GM10248 (cell line): ENCODE measurements around the gene PACRG.

ENCODE experiments used
- CTCF ChIA-PET: fragments of 300-600 bp; sonication (Branson Sonifier 250); formaldehyde crosslinking; extraction: SDS; loops from one replicate; lab custom pipeline; 2021; ENCODE audit warnings: antibody characterized with exemption; lab: Yijun Ruan, JAX
- POLR2A ChIA-PET: fragments of 350-650 bp; sonication (Branson Sonifier 250); formaldehyde crosslinking; extraction: SDS; loops from one replicate; lab custom pipeline; 2020; ENCODE audit warnings: antibody characterized with exemption; lab: Yijun Ruan, JAX
- DNase-seq: peaks from one replicate; pipeline ENCODE4 v3.0.0; 2012; ENCODE audit errors: extremely low spot score
- TF ChIP-seq, protein P1 (sequence below): IDR thresholded peaks from 2 replicates; pipeline ENCODE4 v1.5.1; 2012; ENCODE audit warnings: mild to moderate bottlenecking, low read depth; ENCODE audit errors: extremely low read depth, missing control alignments, control extremely low read depth

PACRG gene

DNA sequence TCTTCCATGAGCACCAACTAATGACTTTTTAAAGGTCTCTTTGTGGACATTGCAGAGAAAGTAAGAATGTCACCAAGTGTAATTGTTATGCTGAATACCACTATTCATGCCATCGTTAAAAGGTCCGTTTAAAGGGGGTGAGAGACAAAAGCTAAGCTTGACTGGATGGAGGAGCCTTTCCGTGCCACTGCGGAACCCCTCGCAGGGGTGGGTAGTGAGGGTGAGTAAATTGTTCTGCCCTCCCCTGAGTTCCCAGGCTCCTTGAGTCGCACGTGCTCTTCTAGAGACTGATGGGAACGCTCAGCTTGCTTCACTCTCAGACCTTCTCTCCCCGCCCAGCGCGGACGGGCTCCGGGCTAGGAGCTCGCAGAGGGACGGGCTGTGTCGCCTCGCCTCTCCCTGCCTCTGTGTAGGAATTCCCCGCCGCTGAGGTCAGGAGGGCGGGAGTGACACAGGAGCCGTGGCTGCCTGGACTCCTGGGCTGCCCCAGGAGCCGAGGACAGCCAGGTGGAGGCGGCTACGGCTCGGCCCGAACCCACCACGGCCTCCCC, 371.9 kb downstream of the PACRG start:
- no peak for DNase-seq
- ChIA-PET CTCF (no interaction called here), POLR2A (no interaction called here)
- TF ChIP-seq, protein P1, sequence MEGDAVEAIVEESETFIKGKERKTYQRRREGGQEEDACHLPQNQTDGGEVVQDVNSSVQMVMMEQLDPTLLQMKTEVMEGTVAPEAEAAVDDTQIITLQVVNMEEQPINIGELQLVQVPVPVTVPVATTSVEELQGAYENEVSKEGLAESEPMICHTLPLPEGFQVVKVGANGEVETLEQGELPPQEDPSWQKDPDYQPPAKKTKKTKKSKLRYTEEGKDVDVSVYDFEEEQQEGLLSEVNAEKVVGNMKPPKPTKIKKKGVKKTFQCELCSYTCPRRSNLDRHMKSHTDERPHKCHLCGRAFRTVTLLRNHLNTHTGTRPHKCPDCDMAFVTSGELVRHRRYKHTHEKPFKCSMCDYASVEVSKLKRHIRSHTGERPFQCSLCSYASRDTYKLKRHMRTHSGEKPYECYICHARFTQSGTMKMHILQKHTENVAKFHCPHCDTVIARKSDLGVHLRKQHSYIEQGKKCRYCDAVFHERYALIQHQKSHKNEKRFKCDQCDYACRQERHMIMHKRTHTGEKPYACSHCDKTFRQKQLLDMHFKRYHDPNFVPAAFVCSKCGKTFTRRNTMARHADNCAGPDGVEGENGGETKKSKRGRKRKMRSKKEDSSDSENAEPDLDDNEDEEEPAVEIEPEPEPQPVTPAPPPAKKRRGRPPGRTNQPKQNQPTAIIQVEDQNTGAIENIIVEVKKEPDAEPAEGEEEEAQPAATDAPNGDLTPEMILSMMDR = no peak

DNA sequence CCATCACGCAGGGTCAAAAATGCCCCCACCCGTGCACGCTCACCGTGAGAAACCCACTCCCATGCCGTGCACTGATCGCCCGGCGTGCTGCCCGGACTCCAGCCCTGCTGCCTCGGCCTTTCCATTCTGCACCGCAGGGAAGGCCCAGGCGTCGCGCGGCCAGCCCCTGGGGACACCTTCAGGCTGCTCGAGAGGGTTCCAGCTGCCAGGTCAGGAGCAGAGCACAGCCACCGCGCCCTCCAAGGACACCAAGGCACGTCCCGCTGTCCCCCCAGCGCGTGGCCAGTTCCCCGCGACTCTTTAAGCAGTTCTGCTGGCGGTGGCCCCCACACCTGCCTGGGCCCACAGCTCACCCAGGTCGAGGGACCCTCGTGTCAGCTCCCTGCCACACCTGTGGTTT, 372.5 kb downstream of the PACRG start:
- DNase-seq = no peak
- TF ChIP-seq, protein P1 = no peak
- ChIA-PET POLR2A (no interaction called here), CTCF (no interaction called here)

DNA sequence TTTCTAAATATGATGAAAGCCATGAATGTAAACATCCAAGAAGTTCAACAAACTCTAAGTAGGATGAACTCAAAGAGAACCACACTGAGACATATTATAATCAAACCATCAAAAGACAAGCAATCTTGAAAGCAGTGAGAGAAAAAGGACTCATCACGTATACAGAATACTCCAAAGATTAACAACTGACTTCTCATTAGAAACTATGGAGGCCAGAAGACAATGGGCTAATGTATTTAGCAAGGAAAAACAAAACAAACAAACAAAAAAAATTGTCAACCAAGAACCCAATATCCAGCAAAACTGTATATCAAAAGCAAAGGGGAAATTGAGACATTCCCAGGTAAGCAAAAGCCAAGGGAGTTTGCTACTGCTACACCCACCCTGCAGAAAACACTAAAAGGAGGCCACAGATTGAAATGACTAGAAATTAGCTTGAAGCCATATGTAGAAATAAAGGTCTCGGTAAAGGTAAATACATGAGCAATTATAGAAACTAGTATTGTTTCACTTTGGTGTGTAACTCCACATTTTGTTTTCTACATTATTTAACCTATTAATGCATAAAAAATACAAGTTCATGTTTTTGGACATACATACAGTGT, 385.7 kb downstream of the PACRG start:
- no peak for DNase-seq
- TF ChIP-seq, protein P1 = no peak
- ChIA-PET CTCF (no interaction called here), POLR2A (no interaction called here)

DNA sequence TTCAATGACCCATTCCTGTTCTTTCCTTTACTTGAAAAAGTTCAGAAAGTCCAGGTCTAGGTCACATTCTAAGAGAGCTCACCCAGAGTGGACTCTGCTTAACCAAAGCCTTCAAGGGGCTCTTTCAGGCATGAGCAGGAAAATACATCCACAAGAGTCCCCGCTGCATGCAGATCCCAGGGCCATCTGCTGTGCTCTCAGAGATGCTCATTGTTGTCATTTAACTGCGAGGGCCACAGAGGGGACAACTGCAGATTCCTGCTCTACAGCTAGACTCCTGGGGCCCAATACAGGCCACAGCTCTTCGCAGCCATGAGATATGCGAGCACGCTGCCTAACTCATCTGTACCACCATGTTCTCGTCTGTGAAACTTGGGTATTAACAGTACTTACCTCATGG, 391.2 kb downstream of the PACRG start:
- ChIA-PET CTCF (interaction anchor here (1.4 kb wide), 1 partner anchor 10 kb away, joined by 3 read pairs; no protein-coding TSS in a partner anchor), POLR2A (no interaction called here)
- no peak for DNase-seq
- TF ChIP-seq, protein P1 = no peak

DNA sequence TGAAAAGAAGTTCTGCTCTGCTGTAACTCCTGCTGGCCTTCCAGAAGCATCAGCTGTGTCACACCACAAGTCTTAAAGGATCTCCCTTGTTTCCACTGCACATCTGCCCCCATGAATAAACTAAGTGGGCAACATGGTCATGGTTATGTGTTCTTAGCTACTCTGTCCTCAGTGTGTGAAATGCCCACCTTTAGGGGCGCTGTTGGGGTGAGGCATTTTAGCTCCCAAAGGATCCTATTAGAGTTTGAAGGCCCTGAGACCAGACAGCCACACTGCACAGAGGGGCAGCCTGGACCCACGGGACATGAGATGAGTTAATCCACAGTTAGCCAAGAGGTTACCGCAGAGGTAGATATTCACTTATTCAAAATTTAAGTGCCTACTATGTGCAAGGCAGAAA, 392.4 kb downstream of the PACRG start:
- CTCF ChIA-PET = interaction anchor here (1.0 to 1.4 kb wide), 2 partner anchors 9 kb away, joined by 3 to 4 read pairs; no protein-coding TSS in a partner anchor
- DNase-seq = no peak
- TF ChIP-seq, protein P1 = no peak
- POLR2A ChIA-PET = no interaction called here

DNA sequence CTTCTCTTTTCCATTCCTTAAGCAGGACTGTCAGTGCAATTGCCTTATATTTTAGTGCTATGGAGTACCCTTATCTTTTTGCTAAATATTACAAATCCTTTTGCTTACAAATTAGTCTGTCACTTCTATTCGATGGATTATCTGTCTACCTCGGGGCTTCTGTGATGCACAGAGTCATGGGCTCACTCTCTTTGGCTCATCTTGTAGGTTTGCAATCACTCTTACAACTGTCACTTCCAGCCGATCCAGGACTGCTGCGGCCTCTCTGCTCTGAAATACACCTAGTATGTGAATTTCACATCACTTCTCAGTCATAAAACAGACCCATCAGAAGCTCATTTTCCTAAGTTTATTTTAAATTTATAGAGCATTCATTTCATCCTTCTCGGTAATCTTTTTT, 393.5 kb downstream of the PACRG start:
- DNase-seq = no peak
- ChIA-PET POLR2A (no interaction called here), CTCF (no interaction called here)
- TF ChIP-seq, protein P1 = no peak

DNA sequence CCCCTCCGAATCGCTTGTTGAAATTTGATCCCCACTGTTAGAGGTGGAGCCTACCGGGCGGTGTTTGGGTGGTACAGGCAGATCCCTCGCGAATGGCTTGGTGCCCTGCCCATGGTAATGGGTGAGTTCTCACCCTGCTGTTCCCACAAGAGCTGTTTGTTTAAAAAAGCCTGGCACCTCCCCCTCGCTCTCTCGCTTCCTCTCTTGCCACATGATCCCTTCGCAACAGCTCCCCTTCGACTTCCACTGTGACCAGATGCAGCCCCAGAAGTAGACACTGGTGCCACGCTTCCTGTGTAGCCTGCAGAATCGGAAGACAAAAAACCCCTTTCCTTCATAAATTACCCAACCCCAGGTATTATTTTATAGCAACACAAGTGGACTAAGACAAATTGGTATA, 394.6 kb downstream of the PACRG start:
- ChIA-PET POLR2A (no interaction called here), CTCF (no interaction called here)
- DNase-seq = no peak
- TF ChIP-seq, protein P1 = no peak
